SK-N-MC (cell line): ENCODE results near the gene OTUB2.

ENCODE experiments used
- DNase-seq: peaks from one replicate; pipeline ENCODE4 v3.0.0-alpha.2; 2011; ENCODE audit warnings: low read depth, low spot score
- H3K27ac ChIP-seq: fragments of 200-600 bp; sonication (generic); 2 replicates; pipeline ENCODE4 v1.5.1; 2016; ENCODE audit warnings: mixed run types
- H3K36me3 ChIP-seq: fragments of 200-600 bp; sonication (generic); 2 replicates; pipeline ENCODE4 v1.6.1; 2017; ENCODE audit warnings: antibody characterized with exemption, low read length, mixed read lengths; ENCODE audit not compliant: insufficient read depth
- H3K4me3 ChIP-seq: fragments of 200-600 bp; sonication (generic); 2 replicates; pipeline ENCODE4 v1.5.1; 2016
- H3K9ac ChIP-seq: fragments of 200-600 bp; sonication (generic); 2 replicates; pipeline ENCODE4 v1.8.0; 2017; ENCODE audit warnings: mixed run types, mixed read lengths; ENCODE audit not compliant: insufficient read length
- H3K9me3 ChIP-seq: fragments of 200-600 bp; sonication (generic); 2 replicates; pipeline ENCODE4 v1.6.1; 2017; ENCODE audit warnings: low read depth, mild to moderate bottlenecking, antibody characterized with exemption, low read length, moderate library complexity, mixed read lengths
- EZH2 ChIP-seq: fragments of 200-600 bp; sonication (generic); IDR thresholded peaks from one replicate; pipeline ENCODE4 v1.6.1; 2017; ENCODE audit warnings: antibody characterized with exemption
- FOXP2 ChIP-seq: optimal IDR thresholded peaks from 2 replicates; pipeline ENCODE3; 2011; ENCODE audit warnings: mild to moderate bottlenecking, moderate library complexity; ENCODE audit not compliant: insufficient read depth; ENCODE audit errors: extremely low read length, control extremely low read depth
- POLR2AphosphoS5 ChIP-seq: IDR thresholded peaks from 2 replicates; pipeline ENCODE4 v1.6.1; 2012; ENCODE audit warnings: mild to moderate bottlenecking, low read depth, low read length, borderline replicate concordance

Gene OTUB2

DNA sequence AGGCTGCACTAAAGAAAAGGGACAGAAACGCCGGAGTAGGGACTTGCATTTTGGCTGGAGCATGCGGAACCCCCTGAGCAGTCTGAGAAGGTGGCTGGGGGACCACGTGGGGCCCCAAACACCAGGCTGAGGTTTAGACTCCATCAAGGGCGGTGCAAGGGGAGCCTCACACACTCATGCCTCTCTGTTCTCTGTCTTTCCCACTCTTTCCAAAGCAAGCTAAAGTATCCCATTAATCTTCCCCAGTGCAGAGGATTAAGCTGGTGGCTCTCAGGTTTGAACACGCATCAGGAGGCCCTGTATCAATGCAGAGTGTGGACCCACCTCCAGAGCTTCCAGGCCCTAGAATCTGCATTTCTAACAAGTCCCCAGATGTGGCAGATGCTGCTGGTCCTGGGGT, 15.5 kb upstream of the OTUB2 start:
- H3K4me3 ChIP-seq: no peak overlapping the region
- H3K27ac ChIP-seq: no peak overlapping the region
- no peak for DNase-seq
- H3K9ac ChIP-seq: no peak overlapping the region
- no peak for TF ChIP-seq FOXP2
- no peak for TF ChIP-seq EZH2
- no peak for TF ChIP-seq POLR2AphosphoS5
- no peaks in the 10 kb centered on the region for H3K36me3 ChIP-seq
- no peaks in the 10 kb centered on the region for H3K9me3 ChIP-seq

DNA sequence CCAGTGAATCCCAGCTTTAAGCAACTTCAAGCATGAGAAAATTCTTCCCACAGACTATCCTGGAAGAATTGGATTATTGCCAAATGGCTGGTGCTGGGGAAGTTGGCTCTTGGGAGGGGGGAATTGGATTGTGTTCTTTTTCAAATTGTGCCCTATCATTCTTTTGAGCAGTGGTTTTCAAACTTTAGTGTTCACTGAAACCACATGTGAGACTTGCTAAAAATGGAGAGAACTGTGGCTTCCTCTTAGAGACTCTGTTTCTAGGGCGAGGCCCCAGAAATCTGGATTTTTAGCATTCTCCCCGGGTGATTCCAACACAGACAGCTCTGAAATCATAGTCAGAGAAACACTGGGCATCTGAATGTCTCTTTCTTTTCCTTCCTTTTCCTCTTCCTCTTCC, 14.3 kb upstream of the OTUB2 start:
- Histone ChIP-seq H3K27ac (no peak overlapping the region), H3K4me3 (no peak overlapping the region), H3K9ac (no peak overlapping the region), H3K36me3 (no peaks in the 10 kb centered on the region), H3K9me3 (no peaks in the 10 kb centered on the region)
- DNase-seq: no peak
- TF ChIP-seq EZH2 (no peak), FOXP2 (no peak), POLR2AphosphoS5 (no peak)

DNA sequence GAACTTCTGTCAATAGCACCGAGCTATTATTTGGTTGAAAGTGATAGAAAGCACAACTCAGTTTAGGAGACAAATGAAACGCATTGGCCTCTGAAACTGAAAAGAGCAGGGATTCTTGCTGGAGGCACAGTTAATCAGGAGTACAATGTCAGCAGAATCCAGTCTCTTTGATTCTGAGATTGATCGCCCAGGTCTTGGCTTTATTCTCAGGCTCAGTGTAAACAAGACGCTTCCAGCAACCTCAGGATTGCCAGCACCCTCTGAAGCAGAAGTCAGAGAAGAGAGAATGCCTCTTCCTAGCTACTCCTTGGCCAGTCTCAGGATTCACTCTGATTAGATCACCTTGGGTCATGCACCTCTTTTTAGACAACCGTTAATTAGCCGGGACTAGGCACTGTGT, 11.8 kb upstream of the OTUB2 start:
- Histone ChIP-seq H3K9me3 (no peaks in the 10 kb centered on the region), H3K4me3 (no peak overlapping the region), H3K27ac (no peak overlapping the region), H3K36me3 (no peaks in the 10 kb centered on the region), H3K9ac (no peak overlapping the region)
- no peak for TF ChIP-seq POLR2AphosphoS5
- no peak for TF ChIP-seq EZH2
- DNase-seq: no peak

DNA sequence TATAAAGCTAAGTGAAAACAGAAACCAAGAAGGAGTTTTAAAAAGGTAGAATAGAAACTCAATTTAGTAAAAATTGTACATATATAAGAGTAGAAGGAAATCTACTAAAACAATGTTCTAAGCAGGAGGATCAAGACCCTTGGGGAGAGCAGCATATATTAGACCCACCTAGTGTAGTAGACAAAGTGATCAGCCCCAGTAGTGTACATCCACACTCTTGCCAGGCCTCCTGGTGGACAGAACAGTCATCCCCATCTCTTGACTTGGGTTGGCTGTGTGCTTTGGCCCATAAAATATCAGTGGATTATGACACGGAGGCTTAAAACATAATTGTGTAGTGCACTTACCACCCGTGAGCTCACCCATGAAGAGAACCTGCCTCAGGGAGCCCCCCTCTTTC, 10.9 kb upstream of the OTUB2 start:
- Histone ChIP-seq H3K36me3 (no peaks in the 10 kb centered on the region), H3K9ac (no peak overlapping the region), H3K27ac (no peak overlapping the region), H3K4me3 (no peak overlapping the region), H3K9me3 (no peaks in the 10 kb centered on the region)
- DNase-seq: no peak
- TF ChIP-seq FOXP2 (no peak), EZH2 (no peak)

DNA sequence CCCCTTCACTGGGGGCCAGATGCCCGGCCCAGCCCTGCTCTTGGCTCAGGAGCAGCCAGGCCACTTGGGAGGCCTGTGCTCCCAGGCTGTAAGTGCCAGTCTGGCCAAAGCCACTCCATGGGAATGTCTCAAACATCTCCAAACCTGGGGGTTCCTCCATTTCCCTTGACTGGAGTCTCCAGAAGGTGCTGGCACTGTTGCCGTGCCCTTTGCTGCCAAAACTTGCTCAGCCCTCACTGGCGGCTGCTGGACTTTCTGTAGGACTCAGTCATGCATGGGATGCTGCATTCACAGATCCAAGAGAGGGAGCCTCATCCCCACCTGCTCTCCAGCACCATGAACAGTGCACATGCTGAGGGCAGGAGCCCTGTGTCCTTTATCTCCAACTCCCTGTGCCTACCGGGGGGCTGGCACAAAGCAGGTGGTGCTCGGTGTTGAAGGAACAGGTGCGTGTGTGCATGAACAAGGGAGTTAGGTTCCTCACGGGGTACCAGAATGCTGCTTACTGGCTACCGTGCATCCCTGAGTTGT, 9.6 kb upstream of the OTUB2 start:
- Histone ChIP-seq H3K4me3 (no peak overlapping the region), H3K36me3 (no peaks in the 10 kb centered on the region), H3K9ac (no peak overlapping the region), H3K9me3 (no peaks in the 10 kb centered on the region), H3K27ac (no peak overlapping the region)
- no peak for TF ChIP-seq EZH2
- no peak for TF ChIP-seq POLR2AphosphoS5
- no peak for TF ChIP-seq FOXP2
- no peak for DNase-seq

DNA sequence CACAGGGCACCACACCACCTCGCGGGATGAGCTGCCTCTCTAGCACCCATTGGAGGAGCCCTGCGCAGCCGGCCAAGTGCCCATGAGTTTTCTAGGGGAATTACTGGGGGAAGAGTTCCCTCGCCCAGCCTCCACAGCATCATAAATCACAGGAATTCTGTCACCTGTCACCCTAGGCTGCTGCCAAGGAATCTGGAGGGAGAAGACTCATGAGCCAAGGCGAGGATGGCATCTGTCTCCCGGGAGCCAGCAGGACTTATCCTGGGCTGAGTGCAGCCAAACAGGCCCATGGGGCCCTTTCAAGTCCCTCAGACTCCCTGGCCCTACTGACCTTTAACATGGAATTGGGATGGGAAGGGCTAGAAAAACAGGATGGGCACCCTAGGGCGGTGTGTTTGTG, 7.8 kb upstream of the OTUB2 start:
- TF ChIP-seq EZH2: no peak
- TF ChIP-seq POLR2AphosphoS5: no peak
- Histone ChIP-seq H3K9me3 (no peaks in the 10 kb centered on the region), H3K4me3 (no peak overlapping the region), H3K9ac (no peak overlapping the region), H3K36me3 (no peaks in the 10 kb centered on the region), H3K27ac (no peak overlapping the region)
- no peak for DNase-seq

DNA sequence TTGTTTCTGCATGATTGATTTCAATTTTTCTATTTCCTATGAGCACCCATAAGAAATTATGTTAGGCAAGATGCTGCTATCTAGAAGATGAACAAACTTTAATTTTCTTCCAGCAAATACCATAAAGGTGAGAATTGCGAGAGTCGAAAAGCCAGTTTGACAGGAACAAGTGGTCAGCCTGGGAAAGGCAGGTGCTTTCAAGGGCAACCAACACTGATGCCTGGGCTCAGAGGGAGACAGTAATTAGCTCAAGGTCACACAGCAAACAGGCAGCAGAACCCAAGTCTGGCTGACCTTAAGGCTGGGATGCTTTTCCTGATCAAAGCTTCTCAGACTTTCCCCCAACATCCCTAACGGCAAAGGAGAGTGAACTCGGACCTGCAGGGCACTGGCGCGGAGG, 6.8 kb upstream of the OTUB2 start:
- DNase-seq: no peak
- H3K4me3 ChIP-seq: no peak overlapping the region
- no peak for TF ChIP-seq EZH2
- TF ChIP-seq POLR2AphosphoS5: no peak
- TF ChIP-seq FOXP2: no peak
- H3K9me3 ChIP-seq: no peaks in the 10 kb centered on the region
- H3K9ac ChIP-seq: no peak overlapping the region
- H3K27ac ChIP-seq: no peak overlapping the region
- H3K36me3 ChIP-seq: no peaks in the 10 kb centered on the region

DNA sequence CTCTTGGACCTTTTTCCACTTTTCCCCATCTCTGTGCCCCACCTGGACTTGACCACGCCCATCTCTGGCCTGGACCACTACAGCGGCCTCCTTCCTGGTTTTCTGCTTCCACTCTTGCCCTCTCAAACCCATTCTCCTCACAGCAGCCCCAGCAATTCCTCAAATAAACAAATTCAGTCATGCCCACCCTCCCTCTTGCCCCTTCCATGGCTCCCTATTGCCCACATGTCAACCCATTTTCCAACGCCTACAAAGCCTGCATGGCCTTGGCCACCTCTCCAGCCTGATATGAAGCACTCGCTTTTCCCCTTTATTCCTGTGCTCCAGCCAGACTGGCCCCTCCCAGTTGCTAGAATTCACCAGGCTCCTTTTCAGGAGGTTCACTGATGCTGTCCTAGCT, 5.9 kb upstream of the OTUB2 start:
- H3K36me3 ChIP-seq: no peaks in the 10 kb centered on the region
- H3K9me3 ChIP-seq: no peaks in the 10 kb centered on the region
- H3K9ac ChIP-seq: no peak overlapping the region
- TF ChIP-seq FOXP2 (no peak), EZH2 (no peak), POLR2AphosphoS5 (no peak)
- DNase-seq: no peak
- H3K27ac ChIP-seq: no peak overlapping the region
- H3K4me3 ChIP-seq: no peak overlapping the region

DNA sequence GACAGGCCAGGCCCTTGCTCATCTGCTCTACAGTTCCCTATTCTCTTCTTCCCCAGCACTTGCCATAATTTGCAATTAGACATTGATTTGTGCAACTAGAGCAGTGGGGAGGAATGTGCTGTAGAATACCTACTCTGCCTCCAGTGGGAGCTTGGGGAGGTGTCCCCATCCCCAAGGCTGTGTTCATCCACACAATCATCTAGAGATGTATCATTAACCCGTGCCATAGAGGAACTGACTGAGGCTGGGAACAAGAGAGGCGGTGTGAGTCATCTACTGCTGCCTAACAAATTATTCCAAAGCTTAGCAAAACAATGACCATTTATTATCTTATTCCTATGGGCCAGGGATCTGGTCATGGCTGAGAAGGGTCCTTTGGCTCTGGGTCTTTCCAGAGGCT, 5.1 kb upstream of the OTUB2 start:
- Histone ChIP-seq H3K27ac (no peak overlapping the region), H3K9me3 (no peaks in the 10 kb centered on the region), H3K4me3 (no peak overlapping the region), H3K9ac (no peak overlapping the region), H3K36me3 (no peaks in the 10 kb centered on the region)
- TF ChIP-seq EZH2 (no peak), POLR2AphosphoS5 (no peak), FOXP2 (no peak)
- no peak for DNase-seq

DNA sequence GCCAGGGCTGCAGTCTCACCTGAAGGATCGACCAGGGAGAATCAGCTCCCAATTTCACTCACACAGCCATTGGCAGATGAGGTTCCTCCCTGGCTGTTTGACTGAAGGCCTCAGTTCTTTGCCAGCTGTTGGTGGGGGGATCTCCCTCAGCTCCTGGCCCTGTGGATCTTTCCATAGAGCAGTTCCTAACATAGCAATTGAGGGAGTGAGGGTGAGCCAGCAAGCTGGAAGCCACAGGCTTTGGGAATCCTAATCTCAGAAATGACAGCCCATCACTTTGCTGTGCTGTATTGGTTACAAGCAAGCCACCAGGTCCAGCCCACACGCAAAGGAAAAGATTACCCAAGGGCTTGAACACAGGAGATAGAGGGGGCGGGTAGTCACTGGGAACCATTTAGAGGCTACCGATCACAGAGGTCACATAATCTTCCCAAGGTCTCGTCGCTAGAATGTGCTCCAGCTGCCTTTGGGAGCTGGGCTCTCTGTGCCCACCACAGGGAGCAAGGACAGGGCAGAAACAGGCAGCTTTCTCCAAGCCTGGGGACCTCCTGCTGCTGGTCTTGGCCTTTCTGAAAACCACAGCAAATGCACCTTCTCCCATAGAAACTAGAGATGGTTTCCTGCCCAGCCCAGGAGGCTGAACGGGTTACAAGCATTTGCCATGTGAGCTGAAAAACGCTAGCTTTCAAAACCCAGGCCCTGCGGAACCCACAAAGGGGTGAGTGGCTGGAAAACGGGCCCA, 4.6 kb upstream of the OTUB2 start:
- DNase-seq: no peak
- no peak overlapping the region for H3K9ac ChIP-seq
- H3K36me3 ChIP-seq: no peaks in the 10 kb centered on the region
- H3K9me3 ChIP-seq: no peaks in the 10 kb centered on the region
- H3K4me3 ChIP-seq: no peak overlapping the region
- H3K27ac ChIP-seq: no peak overlapping the region
- TF ChIP-seq POLR2AphosphoS5 (no peak), FOXP2 (no peak), EZH2 (no peak)
